M059J (cell line): ENCODE data around the gene SEC14L5. TPM values are rescaled to one million over a fixed set of nuclear protein-coding genes. Genes with fewer than 3 reads are reported as not detected.
"Not testable (repeated sequence)": the region's sequence is repeated elsewhere in the genome, so short reads cannot be mapped to it uniquely, and the experiment has no call there.

Source experiments
- DNase-seq: peaks from one replicate; pipeline ENCODE4 v3.0.0-alpha.2; 2012; ENCODE audit warnings: low read depth
- total RNA-seq: library from RNA; depleted of rRNA; stranded (reverse); fragments of >200 nt; shearing (Covaris generic); gene quantifications from 2 replicates; pipeline ENCODE4 v1.2.3, GENCODE V29; 2014

Gene SEC14L5
- total RNA-seq, 1 experiment from 2014 or later, result 0.02 TPM

- DNase-seq, result not testable (repeated sequence)
Measured at GRCh38 chr16:4929619-4930018, 28.5 kb upstream of the SEC14L5 start.

- no peak for DNase-seq
Measured at GRCh38 chr16:4931381-4931780, 26.7 kb upstream of the SEC14L5 start.

GRCh38 chr16:4933433-4933832 is 24.7 kb upstream of the SEC14L5 start:
- DNase-seq, result no peak

GRCh38 chr16:4933871-4934395 is 24.2 kb upstream of the SEC14L5 start:
- DNase-seq, result no peak

GRCh38 chr16:4934591-4934990 is 23.5 kb upstream of the SEC14L5 start:
- no peak for DNase-seq

GRCh38 chr16:4935241-4935855 is 22.8 kb upstream of the SEC14L5 start:
- DNase-seq, result no peak

- no peak for DNase-seq
Measured at GRCh38 chr16:4936181-4936990, 21.7 kb upstream of the SEC14L5 start.

GRCh38 chr16:4936991-4937781 is 20.9 kb upstream of the SEC14L5 start, which contains the start of gene PPL:
PPL (minus strand) TSS chr16:4937148; CDS start chr16:4937045, 103 bp downstream.
- peak; percentile 38 for DNase-seq

GRCh38 chr16:4937782-4938682 is 20.1 kb upstream of the SEC14L5 start:
- DNase-seq, result no peak

GRCh38 chr16:4938683-4939030 is 19.5 kb upstream of the SEC14L5 start:
- DNase-seq, result no peak

GRCh38 chr16:4940719-4941118 is 17.4 kb upstream of the SEC14L5 start:
- no peak for DNase-seq

GRCh38 chr16:4942481-4942880 is 15.6 kb upstream of the SEC14L5 start:
- DNase-seq, result no peak

GRCh38 chr16:4944333-4945281 is 13.5 kb upstream of the SEC14L5 start:
- DNase-seq, result peak; percentile 99

GRCh38 chr16:4945560-4946502 is 12.3 kb upstream of the SEC14L5 start:
- peak; percentile 95 for DNase-seq

GRCh38 chr16:4946917-4947316 is 11.2 kb upstream of the SEC14L5 start:
- DNase-seq, result no peak

- DNase-seq, result no peak
Measured at GRCh38 chr16:4947722-4948503, 10.2 kb upstream of the SEC14L5 start.

GRCh38 chr16:4948903-4949766 is 9.0 kb upstream of the SEC14L5 start:
- DNase-seq, result no peak
